Urinary bladder (tissue), 4 donors: ENCODE results near the gene RAC2. TPM values are rescaled to one million over a fixed set of nuclear protein-coding genes. Genes with fewer than 3 reads are reported as not detected.

Experiments used
- DNase-seq: peaks from one replicate; pipeline ENCODE4 v3.0.0-alpha.2; 2015; ENCODE audit errors: extremely low spot score
- H3K27ac ChIP-seq: one replicate; pipeline ENCODE4 v1.5.1; 2013; ENCODE audit warnings: low read depth, mild to moderate bottlenecking, moderate library complexity
- H3K36me3 ChIP-seq: one replicate; pipeline ENCODE4 v1.6.1; 2013; ENCODE audit warnings: mild to moderate bottlenecking, moderate library complexity; ENCODE audit not compliant: insufficient read depth
- H3K4me1 ChIP-seq: one replicate; pipeline ENCODE4 v1.6.1; 2013; ENCODE audit warnings: mild to moderate bottlenecking, moderate library complexity; ENCODE audit not compliant: insufficient read depth
- H3K4me3 ChIP-seq: one replicate; pipeline ENCODE4 v1.5.1; 2013; ENCODE audit warnings: low read depth, low read length
- WGBS: extraction: QIAGEN DNeasy Blood & Tissue Kit; methylation state at CpG from one replicate; pipeline ENCODE4 v1.1.7; 2013; 5-methylcytosine and 5-hydroxymethylcytosine counted together
- polyA plus RNA-seq: library from polyadenylated mRNA; stranded (reverse); fragments of 200-250 nt; gene quantifications from one replicate; pipeline ENCODE4 v1.2.3, GENCODE V29; 2013
- total RNA-seq: library from RNA; depleted of rRNA; stranded (reverse); fragments of >200 nt; gene quantifications from one replicate; pipeline ENCODE4 v1.2.3, GENCODE V29; 2014
- donor health status: healthy with polysubstance abuse.
- donor health status: healthy.

The RAC2 gene
- total and polyA plus RNA-seq, 2 donors = 3.2 to 17.4 TPM

DNA sequence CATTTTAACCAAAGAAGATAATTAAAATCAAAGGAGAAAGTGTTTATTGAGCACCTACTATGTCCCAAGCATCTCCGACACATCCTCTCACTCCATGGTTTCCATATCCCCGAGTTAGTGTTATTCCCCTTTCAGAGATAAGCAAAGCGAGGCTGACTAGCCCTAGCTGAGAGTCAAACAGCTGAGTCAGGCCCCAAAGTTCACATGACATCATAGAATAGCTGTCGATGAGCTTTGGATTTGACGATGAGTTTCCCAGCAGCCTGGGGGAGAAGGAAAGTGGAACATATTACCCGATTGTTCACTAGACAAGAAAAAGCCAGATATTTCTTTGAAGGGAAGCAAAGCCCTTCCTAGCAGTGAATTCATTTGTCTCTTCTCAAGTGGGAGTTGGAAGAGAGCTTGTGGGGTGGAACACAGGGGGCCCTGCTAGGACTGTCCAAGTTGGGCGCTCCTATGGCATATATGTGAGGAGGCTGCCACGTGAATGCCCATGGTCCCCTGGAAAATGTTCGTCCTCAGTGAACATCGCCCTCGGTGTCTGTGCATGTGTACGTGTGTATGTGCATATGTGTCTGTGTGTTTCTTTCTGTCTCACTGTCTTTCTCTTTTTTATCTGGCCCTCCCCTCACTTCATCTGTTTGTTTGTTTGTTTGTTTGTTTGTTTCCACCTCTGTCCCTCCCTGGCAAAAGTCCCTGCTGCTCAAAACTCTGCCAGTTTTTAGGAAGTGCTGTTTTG, 37.7 kb upstream of the RAC2 start:
- 83% methylated on average over 12 of the region's 12 CpGs for WGBS
- no peaks in the 10 kb centered on the region for H3K4me1 ChIP-seq
- H3K4me3 ChIP-seq = no peak overlapping the region
- H3K36me3 ChIP-seq = no peaks in the 10 kb centered on the region
- no peak for DNase-seq
- no peak overlapping the region for H3K27ac ChIP-seq

DNA sequence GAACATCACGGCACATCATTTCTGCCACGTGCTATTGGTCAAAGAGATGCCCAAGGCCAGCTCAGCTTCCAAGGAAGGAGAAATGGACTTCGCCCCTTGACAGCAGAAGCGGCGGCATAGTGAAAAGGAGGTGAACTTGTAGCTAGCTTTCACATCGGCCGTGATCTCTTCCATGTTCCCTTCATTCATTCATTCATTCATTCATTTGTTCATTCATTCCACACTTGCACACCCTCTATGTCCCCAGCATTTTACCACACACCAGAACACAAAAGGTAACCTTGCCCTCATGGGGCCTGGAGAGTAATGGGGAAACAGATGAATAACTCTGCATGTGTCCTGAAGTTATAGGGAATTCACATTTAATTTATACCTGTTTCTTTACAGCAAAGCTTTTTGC, 37.1 kb upstream of the RAC2 start:
- no peaks in the 10 kb centered on the region for H3K36me3 ChIP-seq
- 83% methylated on average over 7 of the region's 7 CpGs for WGBS
- H3K27ac ChIP-seq = no peak overlapping the region
- DNase-seq = no peak
- no peak overlapping the region for H3K4me3 ChIP-seq
- H3K4me1 ChIP-seq = no peaks in the 10 kb centered on the region

DNA sequence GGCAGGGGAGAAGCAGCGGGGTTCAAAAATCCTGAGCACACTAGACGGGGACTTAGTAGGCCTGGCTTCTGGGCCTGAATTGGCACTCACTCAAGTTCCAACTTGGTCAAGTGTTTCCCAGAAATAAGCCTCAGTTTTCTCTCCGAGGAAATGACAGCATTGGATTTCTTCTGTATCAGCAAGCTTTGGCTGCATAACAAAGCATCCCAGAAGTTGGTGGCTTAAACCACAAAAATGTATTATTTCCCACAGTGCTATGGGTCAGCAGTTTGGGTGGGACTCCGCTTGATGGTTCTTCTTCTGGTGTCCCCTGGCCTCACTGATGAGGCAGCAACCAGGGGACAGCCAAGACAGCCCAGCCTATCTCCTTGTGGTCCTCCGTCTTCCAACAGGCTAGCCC, 36.6 kb upstream of the RAC2 start:
- WGBS = 95% methylated on average over 5 of the region's 5 CpGs
- no peaks in the 10 kb centered on the region for H3K36me3 ChIP-seq
- no peak for DNase-seq
- no peak overlapping the region for H3K27ac ChIP-seq
- H3K4me3 ChIP-seq = no peak overlapping the region
- H3K4me1 ChIP-seq = no peaks in the 10 kb centered on the region

- Histone ChIP-seq H3K36me3 (no peaks in the 10 kb centered on the region), H3K4me3 (no peak overlapping the region), H3K4me1 (no peaks in the 10 kb centered on the region), H3K27ac (no peak overlapping the region)
- WGBS = 72% methylated on average over 17 of the region's 17 CpGs
- no peak for DNase-seq
Observed at GRCh38 chr22:37279331-37280181, 35.5 kb upstream of the RAC2 start.

GRCh38 chr22:37278261-37278660, 34.2 kb upstream of the RAC2 start:
- H3K36me3 ChIP-seq = no peaks in the 10 kb centered on the region
- H3K4me1 ChIP-seq = no peaks in the 10 kb centered on the region
- 48% methylated on average over 5 of the region's 5 CpGs for WGBS
- no peak overlapping the region for H3K27ac ChIP-seq
- DNase-seq = no peak
- no peak overlapping the region for H3K4me3 ChIP-seq

DNA sequence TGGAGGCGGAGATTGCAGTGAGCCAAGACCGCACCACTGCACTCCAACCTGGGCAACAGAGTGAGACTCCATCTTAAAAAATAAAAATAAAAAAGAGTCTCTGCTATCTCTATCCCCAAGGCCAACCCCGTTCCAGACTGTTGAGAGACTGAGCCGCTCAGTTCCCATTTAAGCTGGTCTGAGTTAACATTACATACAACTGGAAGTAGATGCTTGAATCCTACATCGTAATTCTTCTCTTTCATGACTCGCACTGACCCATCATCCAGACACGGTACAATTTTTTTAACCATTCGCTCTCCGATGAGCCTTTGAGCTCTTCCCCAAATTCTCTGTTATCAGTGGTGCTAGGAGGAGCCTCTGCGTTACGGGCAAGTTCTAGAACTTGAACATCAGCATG, 33.3 kb upstream of the RAC2 start:
- WGBS = 76% methylated on average over 11 of the region's 11 CpGs
- H3K4me3 ChIP-seq = no peak overlapping the region
- no peaks in the 10 kb centered on the region for H3K36me3 ChIP-seq
- no peak for DNase-seq
- H3K27ac ChIP-seq = no peak overlapping the region
- H3K4me1 ChIP-seq = no peaks in the 10 kb centered on the region

GRCh38 chr22:37276776-37277175, 32.7 kb upstream of the RAC2 start:
- WGBS = 70% methylated on average over 2 of the region's 2 CpGs
- H3K4me1 ChIP-seq = no peaks in the 10 kb centered on the region
- H3K36me3 ChIP-seq = no peaks in the 10 kb centered on the region
- no peak overlapping the region for H3K27ac ChIP-seq
- no peak overlapping the region for H3K4me3 ChIP-seq
- no peak for DNase-seq

DNA sequence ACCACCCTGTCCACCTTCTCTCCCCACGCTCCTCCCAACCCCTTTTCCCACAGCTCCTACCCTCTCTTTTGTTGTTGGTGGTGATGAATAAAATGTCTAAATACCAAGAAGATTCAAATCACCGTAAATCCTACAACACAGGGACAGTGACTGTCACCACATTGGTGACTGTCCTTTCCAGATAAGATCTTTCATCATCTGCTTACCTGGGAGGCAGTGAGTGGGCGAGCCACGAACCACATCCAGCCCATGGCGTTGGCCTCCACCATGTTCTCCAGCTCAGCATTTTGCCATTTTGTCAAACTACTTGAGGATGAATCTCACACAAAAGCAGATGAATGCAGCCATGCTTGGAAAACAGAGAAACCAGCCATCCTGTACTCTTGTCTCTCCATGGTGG, 31.6 kb upstream of the RAC2 start:
- no peak overlapping the region for H3K4me3 ChIP-seq
- WGBS = 83% methylated on average over 5 of the region's 5 CpGs
- no peaks in the 10 kb centered on the region for H3K4me1 ChIP-seq
- no peak for DNase-seq
- no peaks in the 10 kb centered on the region for H3K36me3 ChIP-seq
- no peak overlapping the region for H3K27ac ChIP-seq

GRCh38 chr22:37275134-37275533, 31.1 kb upstream of the RAC2 start:
- Histone ChIP-seq H3K36me3 (no peaks in the 10 kb centered on the region), H3K4me3 (no peak overlapping the region), H3K4me1 (no peaks in the 10 kb centered on the region), H3K27ac (no peak overlapping the region)
- no peak for DNase-seq
- WGBS = 86% methylated on average over 11 of the region's 11 CpGs

- Histone ChIP-seq H3K27ac (no peak overlapping the region), H3K4me1 (no peaks in the 10 kb centered on the region), H3K36me3 (no peaks in the 10 kb centered on the region), H3K4me3 (no peak overlapping the region)
- 72% methylated on average over 12 of the region's 12 CpGs for WGBS
- no peak for DNase-seq
Observed at GRCh38 chr22:37274380-37274862, 30.4 kb upstream of the RAC2 start.

GRCh38 chr22:37273846-37274225, 29.8 kb upstream of the RAC2 start:
- no peak overlapping the region for H3K4me3 ChIP-seq
- H3K36me3 ChIP-seq = no peaks in the 10 kb centered on the region
- WGBS = 64% methylated on average over 8 of the region's 8 CpGs
- no peak for DNase-seq
- no peak overlapping the region for H3K27ac ChIP-seq
- no peaks in the 10 kb centered on the region for H3K4me1 ChIP-seq

- H3K4me1 ChIP-seq = no peaks in the 10 kb centered on the region
- WGBS = 53% methylated on average over 17 of the region's 17 CpGs
- no peak overlapping the region for H3K27ac ChIP-seq
- DNase-seq = no peak
- no peak overlapping the region for H3K4me3 ChIP-seq
- no peaks in the 10 kb centered on the region for H3K36me3 ChIP-seq
Observed at GRCh38 chr22:37273126-37273845, 29.2 kb upstream of the RAC2 start.

- DNase-seq = no peak
Observed at GRCh38 chr22:37270928-37271650, 27.0 kb upstream of the RAC2 start.

More at GRCh38 chr22:37270928-37271650, 27.0 kb upstream of the RAC2 start:
- Histone ChIP-seq H3K36me3 (no peaks in the 10 kb centered on the region), H3K27ac (no peak overlapping the region), H3K4me3 (no peak overlapping the region), H3K4me1 (no peaks in the 10 kb centered on the region)
- WGBS = 71% methylated on average over 8 of the region's 8 CpGs
